Vagina (tissue), 2 donors: ENCODE data around the gene RFTN1. TPM values are rescaled to one million over a fixed set of nuclear protein-coding genes. Genes with fewer than 3 reads are reported as not detected.

Source experiments
- DNase-seq, 2 donors: peaks; one replicate each; pipeline ENCODE4 v3.0.0-alpha.2; 2017; ENCODE audit errors: extremely low spot score in 2 of 2
- H3K27ac ChIP-seq: fragments of 200-600 bp; sonication (generic); one replicate; pipeline ENCODE4 v1.5.1; 2019
- H3K27me3 ChIP-seq: fragments of 200-600 bp; sonication (generic); one replicate; pipeline ENCODE4 v1.5.1; 2019
- H3K36me3 ChIP-seq, 2 donors: fragments of 200-600 bp; sonication (generic); one replicate each; pipeline ENCODE4 v1.5.1; 2017 to 2019
- H3K4me1 ChIP-seq: fragments of 200-600 bp; sonication (generic); one replicate; pipeline ENCODE4 v1.5.1; 2019
- H3K4me3 ChIP-seq, 2 donors: fragments of 200-600 bp; sonication (generic); 1 replicate in 1 of 2; 2 replicates in 1 of 2; pipeline ENCODE4 v1.5.1; 2016 to 2019
- H3K9me3 ChIP-seq: fragments of 200-600 bp; sonication (generic); one replicate; pipeline ENCODE4 v1.5.1; 2019
- CTCF ChIP-seq, 3 experiments: fragments of 450-650 bp in 2 of 3; fragments of 200-600 bp in 1 of 3; sonication (generic) in 1 of 3; IDR thresholded peaks; one replicate each; pipeline ENCODE4 v1.5.1; 2017 to 2019; ENCODE audit warnings: antibody characterized with exemption in 3 of 3, mild to moderate bottlenecking in 2 of 3, moderate library complexity in 2 of 3
- POLR2A ChIP-seq, 2 donors: fragments of 450-650 bp; IDR thresholded peaks; one replicate each; pipeline ENCODE4 v1.6.1; 2017; ENCODE audit warnings: antibody characterized with exemption in 2 of 2, mild to moderate bottlenecking in 2 of 2, moderate library complexity in 2 of 2
- POLR2AphosphoS5 ChIP-seq, 2 donors: sonication (generic); formaldehyde crosslinking; IDR thresholded peaks; one replicate each; pipeline ENCODE4 v1.9.0; 2017; ENCODE audit warnings: antibody characterized with exemption in 2 of 2, mild to moderate bottlenecking in 2 of 2, low read depth in 1 of 2; ENCODE audit not compliant: insufficient read depth in 1 of 2
- intact Hi-C: fragments of 100-400 bp; cut with DNase I; formaldehyde crosslinking; loops from one replicate; pipeline ENCODE4 v1.15.1; 2023
- total RNA-seq: library from RNA; depleted of rRNA; stranded (reverse); fragments of >200 nt; gene quantifications from one replicate; pipeline ENCODE4 v1.2.3, GENCODE V29; 2016

Gene RFTN1
- total RNA-seq, 1 donor from 2014 or later, result 47.4 TPM

DNA sequence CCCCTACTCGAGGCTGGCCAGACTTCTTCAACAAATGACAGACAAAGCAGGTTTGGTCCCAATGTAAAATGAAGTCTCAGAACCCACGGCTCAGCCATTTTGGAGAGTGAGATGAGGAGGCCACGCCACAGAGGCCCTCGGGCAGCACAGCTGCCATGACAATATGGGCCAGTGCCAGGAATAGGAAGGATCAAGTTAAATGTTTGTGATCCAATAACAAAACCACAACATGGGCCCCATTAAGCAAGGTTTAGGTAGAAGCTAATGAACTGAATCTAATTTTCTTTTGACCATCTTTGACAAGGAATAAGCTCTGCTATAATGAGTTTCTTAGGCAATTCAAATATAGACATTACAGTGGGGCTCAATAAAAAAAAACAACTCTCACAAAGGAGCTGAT lies 52.6 kb downstream of the RFTN1 start:
- H3K27me3 ChIP-seq, result no peaks in the 10 kb centered on the region
- no peak for TF ChIP-seq POLR2AphosphoS5 (IDR thresholded peaks at IDR 0.05; ENCODE audit: insufficient read depth in 1 of 2, low read depth in 1 of 2)
- no peak for TF ChIP-seq POLR2A (IDR thresholded peaks at IDR 0.05)
- TF ChIP-seq CTCF (IDR thresholded peaks at IDR 0.05), result no peak
- DNase-seq, result no peak
- no peaks in the 10 kb centered on the region for H3K36me3 ChIP-seq
- H3K9me3 ChIP-seq, result no peaks in the 10 kb centered on the region
- H3K4me3 ChIP-seq, result no peak overlapping the region
- H3K27ac ChIP-seq, result no peak overlapping the region
- intact Hi-C loops, result no loop called here
- H3K4me1 ChIP-seq, result no peaks in the 10 kb centered on the region

DNA sequence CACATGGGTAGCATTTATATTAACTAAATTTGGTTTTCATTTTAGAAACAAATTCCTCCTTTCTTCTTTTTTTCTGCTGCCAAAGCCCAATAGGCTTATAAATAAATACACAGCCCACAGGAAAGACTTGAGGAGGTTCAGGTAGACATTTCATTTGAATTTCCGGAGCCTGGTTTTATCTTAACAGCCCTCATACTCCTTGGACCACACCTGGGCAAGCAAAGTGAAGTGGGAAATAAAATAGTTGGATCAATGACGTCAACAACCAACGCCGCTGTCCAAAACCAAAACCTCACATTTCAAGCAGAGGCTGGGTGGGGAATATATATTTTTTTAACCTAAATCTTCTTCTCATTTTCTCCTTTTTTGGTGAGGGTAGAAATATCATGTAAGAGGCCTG lies 53.2 kb downstream of the RFTN1 start:
- no peak overlapping the region for H3K4me3 ChIP-seq
- TF ChIP-seq POLR2A (IDR thresholded peaks at IDR 0.05) (no peak), CTCF (IDR thresholded peaks at IDR 0.05) (no peak), POLR2AphosphoS5 (IDR thresholded peaks at IDR 0.05; ENCODE audit: insufficient read depth in 1 of 2, low read depth in 1 of 2) (no peak)
- intact Hi-C loops, result no loop called here
- no peak for DNase-seq
- H3K27me3 ChIP-seq, result no peaks in the 10 kb centered on the region
- no peaks in the 10 kb centered on the region for H3K9me3 ChIP-seq
- no peaks in the 10 kb centered on the region for H3K36me3 ChIP-seq
- H3K4me1 ChIP-seq, result no peaks in the 10 kb centered on the region
- H3K27ac ChIP-seq, result no peak overlapping the region

- Histone ChIP-seq H3K27ac (no peak overlapping the region), H3K4me3 (no peak overlapping the region), H3K4me1 (no peaks in the 10 kb centered on the region), H3K36me3 (no peaks in the 10 kb centered on the region), H3K9me3 (no peaks in the 10 kb centered on the region), H3K27me3 (no peaks in the 10 kb centered on the region)
- TF ChIP-seq POLR2A (IDR thresholded peaks at IDR 0.05) (no peak), CTCF (IDR thresholded peaks at IDR 0.05) (no peak), POLR2AphosphoS5 (IDR thresholded peaks at IDR 0.05; ENCODE audit: insufficient read depth in 1 of 2, low read depth in 1 of 2) (no peak)
- intact Hi-C loops, result no loop called here
- no peak for DNase-seq
Observed at GRCh38 chr3:16456784-16457415, 56.6 kb downstream of the RFTN1 start.

DNA sequence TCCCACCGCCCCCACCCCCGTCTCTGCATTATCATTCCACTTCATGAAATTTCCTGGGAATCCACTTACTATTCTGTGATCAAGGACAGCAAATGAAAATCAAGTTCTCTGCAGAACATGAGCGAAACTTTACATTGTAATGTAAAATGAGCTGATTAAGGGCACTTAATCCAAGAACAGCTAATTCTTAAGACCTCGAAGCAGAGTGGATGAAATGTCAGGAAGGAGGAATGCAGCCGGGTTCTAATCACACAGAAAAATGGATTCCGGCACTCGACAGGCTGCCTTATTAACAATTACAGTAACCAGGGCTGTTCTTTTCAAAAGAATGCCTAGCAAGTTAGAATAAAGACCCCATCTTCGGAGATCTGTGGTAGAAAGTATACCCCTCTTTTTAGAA lies 57.5 kb downstream of the RFTN1 start:
- no peaks in the 10 kb centered on the region for H3K9me3 ChIP-seq
- no peaks in the 10 kb centered on the region for H3K4me1 ChIP-seq
- TF ChIP-seq CTCF (IDR thresholded peaks at IDR 0.05) (no peak), POLR2AphosphoS5 (IDR thresholded peaks at IDR 0.05; ENCODE audit: insufficient read depth in 1 of 2, low read depth in 1 of 2) (no peak), POLR2A (IDR thresholded peaks at IDR 0.05) (no peak)
- intact Hi-C loops, result no loop called here
- no peak for DNase-seq
- no peaks in the 10 kb centered on the region for H3K36me3 ChIP-seq
- H3K27ac ChIP-seq, result no peak overlapping the region
- no peaks in the 10 kb centered on the region for H3K27me3 ChIP-seq
- no peak overlapping the region for H3K4me3 ChIP-seq

DNA sequence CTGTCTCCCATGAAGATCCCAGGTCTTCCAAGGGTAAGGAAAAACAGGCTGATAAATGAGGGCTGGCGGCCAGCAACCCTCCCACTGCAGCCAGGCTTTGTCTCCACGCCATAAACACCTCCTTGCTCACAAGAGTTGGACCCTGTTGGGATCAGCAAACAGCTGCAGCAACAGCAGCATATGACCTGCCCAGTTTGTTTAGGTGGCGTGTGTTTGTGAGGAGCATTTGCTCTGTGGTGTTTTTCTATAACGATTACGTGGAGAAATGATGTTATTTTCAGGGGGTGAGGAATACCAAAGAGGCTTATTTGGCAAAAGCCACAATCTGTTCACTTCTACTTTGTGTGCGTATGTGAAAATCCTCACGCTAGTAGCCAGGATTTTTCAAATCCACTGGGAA lies 58.5 kb downstream of the RFTN1 start:
- no peak for TF ChIP-seq CTCF (IDR thresholded peaks at IDR 0.05)
- no peak for TF ChIP-seq POLR2AphosphoS5 (IDR thresholded peaks at IDR 0.05; ENCODE audit: insufficient read depth in 1 of 2, low read depth in 1 of 2)
- no peak for TF ChIP-seq POLR2A (IDR thresholded peaks at IDR 0.05)
- no peaks in the 10 kb centered on the region for H3K27me3 ChIP-seq
- H3K27ac ChIP-seq, result no peak overlapping the region
- H3K4me1 ChIP-seq, result no peaks in the 10 kb centered on the region
- no peaks in the 10 kb centered on the region for H3K36me3 ChIP-seq
- intact Hi-C loops, result no loop called here
- no peak for DNase-seq
- H3K9me3 ChIP-seq, result no peaks in the 10 kb centered on the region
- no peak overlapping the region for H3K4me3 ChIP-seq
